ENCODE results near the gene DCAF6. TPM values are rescaled to one million over a fixed set of nuclear protein-coding genes. Genes with fewer than 3 reads are reported as not detected.
A peak's percentile ranks its signal among the peaks of the same experiment; 100 is the strongest.

Gene DCAF6
- total and polyA plus RNA-seq, 5 donors from 2014 or later = 9.7 to 25.5 (median 11.7) TPM

GRCh38 chr1:167947733-167948132 lies 11.2 kb downstream of the DCAF6 start:
- Mint-ChIP-seq H3K4me3 (peak overlapping the region in 1 of 4 donors; percentile 58), H3K27me3 (no peaks in the 10 kb centered on the region), H3K4me1 (peaks cover 29 to 48% (median 41%) of the 10 kb centered on the region in 4 donors), H3K27ac (peak overlapping the region in 2 of 3 donors; percentile 6 to 18), H3K9me3 (peaks cover 0 to 4% (median 2%) of the 10 kb centered on the region in 7 donors), H3K36me3 (peaks cover 28% of the 10 kb centered on the region)
- H3K4me1 ChIP-seq (ENCODE audit: control insufficient read depth, insufficient read depth, low read length, poor library complexity, severe bottlenecking) = no peaks in the 10 kb centered on the region
- no peak for DNase-seq
- no peak overlapping the region for H3K27ac ChIP-seq (ENCODE audit: insufficient read depth, low read length, poor library complexity, severe bottlenecking)
- H3K4me3 ChIP-seq (ENCODE audit: low read depth, low read length) = no peak overlapping the region
- peaks cover 7% of the 10 kb centered on the region for H3K36me3 ChIP-seq (ENCODE audit: control insufficient read depth, insufficient read depth, low read length)
- H3K9me3 ChIP-seq (ENCODE audit: control insufficient read depth in 2 of 2, low read length in 2 of 2) = no peaks in the 10 kb centered on the region
- ATAC-seq (ENCODE audit: low read depth in 2 of 2) = no peak
- H3K27me3 ChIP-seq (ENCODE audit: control insufficient read depth, insufficient read depth, low read length) = no peaks in the 10 kb centered on the region

- Histone ChIP-seq H3K4me3 (ENCODE audit: low read depth, low read length) (no peak overlapping the region), H3K36me3 (ENCODE audit: control insufficient read depth, insufficient read depth, low read length) (peaks cover 19% of the 10 kb centered on the region), H3K4me1 (ENCODE audit: control insufficient read depth, insufficient read depth, low read length, poor library complexity, severe bottlenecking) (no peaks in the 10 kb centered on the region), H3K9me3 (ENCODE audit: control insufficient read depth in 2 of 2, low read length in 2 of 2) (no peaks in the 10 kb centered on the region), H3K27me3 (ENCODE audit: control insufficient read depth, insufficient read depth, low read length) (no peaks in the 10 kb centered on the region), H3K27ac (ENCODE audit: insufficient read depth, low read length, poor library complexity, severe bottlenecking) (no peak overlapping the region)
- Mint-ChIP-seq H3K27ac (no peak overlapping the region), H3K36me3 (peaks cover 28% of the 10 kb centered on the region), H3K4me3 (no peak overlapping the region), H3K9me3 (peaks cover 0 to 3% (median 0%) of the 10 kb centered on the region in 7 donors), H3K4me1 (peaks cover 29 to 44% (median 39%) of the 10 kb centered on the region in 4 donors), H3K27me3 (no peaks in the 10 kb centered on the region)
- ATAC-seq (ENCODE audit: low read depth in 2 of 2) (no peak), DNase-seq (no peak)
These were observed 13.3 kb downstream of the DCAF6 start for GRCh38 chr1:167949785-167950184.

- Mint-ChIP-seq H3K36me3 (peaks cover 30% of the 10 kb centered on the region), H3K9me3 (peaks cover 0 to 3% (median 0%) of the 10 kb centered on the region in 7 donors), H3K27me3 (no peaks in the 10 kb centered on the region), H3K27ac (no peak overlapping the region), H3K4me1 (peaks cover 29 to 46% (median 37%) of the 10 kb centered on the region in 4 donors), H3K4me3 (no peak overlapping the region)
- Histone ChIP-seq H3K4me1 (ENCODE audit: control insufficient read depth, insufficient read depth, low read length, poor library complexity, severe bottlenecking) (no peaks in the 10 kb centered on the region), H3K36me3 (ENCODE audit: control insufficient read depth, insufficient read depth, low read length) (peaks cover 24% of the 10 kb centered on the region), H3K27me3 (ENCODE audit: control insufficient read depth, insufficient read depth, low read length) (no peaks in the 10 kb centered on the region), H3K9me3 (ENCODE audit: control insufficient read depth in 2 of 2, low read length in 2 of 2) (no peaks in the 10 kb centered on the region), H3K27ac (ENCODE audit: insufficient read depth, low read length, poor library complexity, severe bottlenecking) (no peak overlapping the region), H3K4me3 (ENCODE audit: low read depth, low read length) (no peak overlapping the region)
- ATAC-seq (ENCODE audit: low read depth in 2 of 2) = no peak
- no peak for DNase-seq
These were observed 14.1 kb downstream of the DCAF6 start for GRCh38 chr1:167950569-167950968.

GRCh38 chr1:167955915-167956314 lies 19.4 kb downstream of the DCAF6 start:
- peaks cover 0 to 2% (median 0%) of the 10 kb centered on the region in 7 donors for H3K9me3 Mint-ChIP-seq
- no peaks in the 10 kb centered on the region for H3K27me3 Mint-ChIP-seq
- Histone ChIP-seq H3K4me3 (ENCODE audit: low read depth, low read length) (no peak overlapping the region), H3K27ac (ENCODE audit: insufficient read depth, low read length, poor library complexity, severe bottlenecking) (no peak overlapping the region), H3K9me3 (ENCODE audit: control insufficient read depth in 2 of 2, low read length in 2 of 2) (no peaks in the 10 kb centered on the region), H3K4me1 (ENCODE audit: control insufficient read depth, insufficient read depth, low read length, poor library complexity, severe bottlenecking) (no peaks in the 10 kb centered on the region), H3K36me3 (ENCODE audit: control insufficient read depth, insufficient read depth, low read length) (peaks cover 28% of the 10 kb centered on the region), H3K27me3 (ENCODE audit: control insufficient read depth, insufficient read depth, low read length) (no peaks in the 10 kb centered on the region)
- H3K36me3 Mint-ChIP-seq = peaks cover 35% of the 10 kb centered on the region
- DNase-seq = no peak
- H3K4me1 Mint-ChIP-seq = peaks cover 10 to 35% (median 23%) of the 10 kb centered on the region in 4 donors
- no peak for ATAC-seq (ENCODE audit: low read depth in 2 of 2)
- H3K27ac Mint-ChIP-seq = no peak overlapping the region
- no peak overlapping the region for H3K4me3 Mint-ChIP-seq

- no peak for DNase-seq
- H3K27me3 Mint-ChIP-seq = no peaks in the 10 kb centered on the region
- peaks cover 37% of the 10 kb centered on the region for H3K36me3 Mint-ChIP-seq
- Histone ChIP-seq H3K27ac (ENCODE audit: insufficient read depth, low read length, poor library complexity, severe bottlenecking) (no peak overlapping the region), H3K4me3 (ENCODE audit: low read depth, low read length) (no peak overlapping the region), H3K9me3 (ENCODE audit: control insufficient read depth in 2 of 2, low read length in 2 of 2) (no peaks in the 10 kb centered on the region), H3K36me3 (ENCODE audit: control insufficient read depth, insufficient read depth, low read length) (peaks cover 22% of the 10 kb centered on the region), H3K27me3 (ENCODE audit: control insufficient read depth, insufficient read depth, low read length) (no peaks in the 10 kb centered on the region), H3K4me1 (ENCODE audit: control insufficient read depth, insufficient read depth, low read length, poor library complexity, severe bottlenecking) (no peaks in the 10 kb centered on the region)
- peak overlapping the region in 1 of 3 donors; percentile 18 for H3K27ac Mint-ChIP-seq
- no peaks in the 10 kb centered on the region for H3K9me3 Mint-ChIP-seq
- ATAC-seq (ENCODE audit: low read depth in 2 of 2) = no peak
- H3K4me1 Mint-ChIP-seq = peaks cover 10 to 36% (median 24%) of the 10 kb centered on the region in 4 donors
- H3K4me3 Mint-ChIP-seq = no peak overlapping the region
These were observed 21.2 kb downstream of the DCAF6 start for GRCh38 chr1:167957710-167958109.

GRCh38 chr1:167964646-167965045 lies 28.2 kb downstream of the DCAF6 start:
- Histone ChIP-seq H3K4me3 (ENCODE audit: low read depth, low read length) (no peak overlapping the region), H3K36me3 (ENCODE audit: control insufficient read depth, insufficient read depth, low read length) (peaks cover 7% of the 10 kb centered on the region), H3K4me1 (ENCODE audit: control insufficient read depth, insufficient read depth, low read length, poor library complexity, severe bottlenecking) (no peaks in the 10 kb centered on the region), H3K27ac (ENCODE audit: insufficient read depth, low read length, poor library complexity, severe bottlenecking) (no peak overlapping the region), H3K9me3 (ENCODE audit: control insufficient read depth in 2 of 2, low read length in 2 of 2) (no peaks in the 10 kb centered on the region), H3K27me3 (ENCODE audit: control insufficient read depth, insufficient read depth, low read length) (no peaks in the 10 kb centered on the region)
- peaks cover 9 to 28% (median 13%) of the 10 kb centered on the region in 4 donors for H3K4me1 Mint-ChIP-seq
- no peak overlapping the region for H3K27ac Mint-ChIP-seq
- no peaks in the 10 kb centered on the region for H3K27me3 Mint-ChIP-seq
- ATAC-seq (ENCODE audit: low read depth in 2 of 2) = no peak
- no peak overlapping the region for H3K4me3 Mint-ChIP-seq
- peaks cover 0 to 1% (median 0%) of the 10 kb centered on the region in 7 donors for H3K9me3 Mint-ChIP-seq
- DNase-seq = no peak
- peaks cover 37% of the 10 kb centered on the region for H3K36me3 Mint-ChIP-seq

- Histone ChIP-seq H3K36me3 (ENCODE audit: control insufficient read depth, insufficient read depth, low read length) (peaks cover 7% of the 10 kb centered on the region), H3K9me3 (ENCODE audit: control insufficient read depth in 2 of 2, low read length in 2 of 2) (no peaks in the 10 kb centered on the region), H3K27ac (ENCODE audit: insufficient read depth, low read length, poor library complexity, severe bottlenecking) (no peak overlapping the region), H3K4me3 (ENCODE audit: low read depth, low read length) (no peak overlapping the region), H3K27me3 (ENCODE audit: control insufficient read depth, insufficient read depth, low read length) (no peaks in the 10 kb centered on the region), H3K4me1 (ENCODE audit: control insufficient read depth, insufficient read depth, low read length, poor library complexity, severe bottlenecking) (no peaks in the 10 kb centered on the region)
- peaks cover 0 to 1% (median 0%) of the 10 kb centered on the region in 7 donors for H3K9me3 Mint-ChIP-seq
- H3K4me1 Mint-ChIP-seq = peaks cover 3 to 22% (median 11%) of the 10 kb centered on the region in 4 donors
- H3K27me3 Mint-ChIP-seq = no peaks in the 10 kb centered on the region
- DNase-seq (no peak), ATAC-seq (ENCODE audit: low read depth in 2 of 2) (no peak)
- H3K36me3 Mint-ChIP-seq = peaks cover 39% of the 10 kb centered on the region
- no peak overlapping the region for H3K4me3 Mint-ChIP-seq
- peak overlapping the region in 1 of 3 donors; percentile 44 for H3K27ac Mint-ChIP-seq
These were observed 29.6 kb downstream of the DCAF6 start for GRCh38 chr1:167966050-167966449.

GRCh38 chr1:167968569-167968968 lies 32.1 kb downstream of the DCAF6 start:
- Mint-ChIP-seq H3K27ac (no peak overlapping the region), H3K36me3 (peaks cover 46% of the 10 kb centered on the region), H3K9me3 (peaks cover 0 to 1% (median 0%) of the 10 kb centered on the region in 7 donors), H3K4me1 (peaks cover 0 to 22% (median 14%) of the 10 kb centered on the region in 4 donors), H3K4me3 (no peak overlapping the region), H3K27me3 (no peaks in the 10 kb centered on the region)
- ATAC-seq (ENCODE audit: low read depth in 2 of 2) (no peak), DNase-seq (no peak)
- no peaks in the 10 kb centered on the region for H3K9me3 ChIP-seq (ENCODE audit: control insufficient read depth in 2 of 2, low read length in 2 of 2)
- H3K4me3 ChIP-seq (ENCODE audit: low read depth, low read length) = no peak overlapping the region
- H3K36me3 ChIP-seq (ENCODE audit: control insufficient read depth, insufficient read depth, low read length) = peaks cover 7% of the 10 kb centered on the region
- no peak overlapping the region for H3K27ac ChIP-seq (ENCODE audit: insufficient read depth, low read length, poor library complexity, severe bottlenecking)
- H3K27me3 ChIP-seq (ENCODE audit: control insufficient read depth, insufficient read depth, low read length) = no peaks in the 10 kb centered on the region
- no peaks in the 10 kb centered on the region for H3K4me1 ChIP-seq (ENCODE audit: control insufficient read depth, insufficient read depth, low read length, poor library complexity, severe bottlenecking)

Data from CD4-positive, CD25-positive, alpha-beta regulatory T cell (primary cell).